K562 (cell line): ENCODE measurements around the gene SMIM13. TPM values are rescaled to one million over a fixed set of nuclear protein-coding genes. Genes with fewer than 3 reads are reported as not detected.
A peak's percentile ranks its signal among the peaks of the same experiment; 100 is the strongest.

Source experiments
- ATAC-seq: fragments of 200-7000 bp; cut with Tn5 transposase; 3 replicates; pipeline ENCODE4 v1.9.1; 2020; ENCODE audit warnings: moderate library complexity
- BruUV-seq: library from RNA; stranded (reverse); fragments of 400-500 nt; replicated peaks from 2 replicates; lab custom pipeline; 2021; lab: Mats Ljungman, UMichigan
- CTCF ChIA-PET: fragments of 300-600 bp; formaldehyde crosslinking; extraction: SDS; loops from one replicate; lab custom pipeline; 2021; ENCODE audit warnings: low intra/inter-chr PET ratio; lab: Yijun Ruan, JAX
- POLR2A ChIA-PET: fragments of 300-600, 350-650 bp; sonication (Branson Sonifier 250); formaldehyde crosslinking; extraction: SDS; loops from one replicate; lab custom pipeline; 2021; ENCODE audit warnings: antibody characterized with exemption, inconsistent platforms; lab: Yijun Ruan, JAX
- DNase-seq, 4 experiments: peaks; one replicate each; pipeline versions ENCODE4 v3.0.0 to v3.0.0-alpha.2; 2011 to 2018; ENCODE audit warnings: low spot score in 3 of 4, mixed read lengths in 3 of 4; ENCODE audit errors: extremely low read depth in 1 of 4
- FAIRE-seq: peaks from 2 replicates; lab custom pipeline; 2011; peaks lifted over from hg19 to GRCh38; lab: Jason Lieb, UNC
- H2AFZ ChIP-seq: 2 replicates; pipeline ENCODE4 v1.6.0; 2011; ENCODE audit warnings: low read depth, low read length, control low read depth, inconsistent platforms
- H3K27ac ChIP-seq: fragments of 200-600 bp; 3 replicates; pipeline ENCODE4 v1.8.0; 2011; ENCODE audit warnings: low read depth, mild to moderate bottlenecking, control low read depth, inconsistent platforms, low read length, moderate library complexity, mixed read lengths; ENCODE audit errors: extremely low read depth
- H3K27me3 ChIP-seq, 2 experiments: fragments of 300-600 bp in 1 of 2; 2 replicates in 1 of 2; 3 replicates in 1 of 2; pipeline versions ENCODE4 v1.6.0 to v1.8.0; 2011; ENCODE audit warnings: inconsistent platforms in 2 of 2, low read length in 2 of 2, mild to moderate bottlenecking in 1 of 2, mixed read lengths in 1 of 2, moderate library complexity in 1 of 2; ENCODE audit not compliant: control insufficient read depth in 2 of 2, insufficient read depth in 2 of 2
- H3K36me3 ChIP-seq: fragments of 300-600 bp; 3 replicates; pipeline ENCODE4 v1.8.0; 2011; ENCODE audit warnings: mild to moderate bottlenecking, low read length, inconsistent platforms; ENCODE audit not compliant: control insufficient read depth, insufficient read depth
- H3K4me1 ChIP-seq, 2 experiments: fragments of 200-600 bp in 1 of 2; replicated peaks in 1 of 2; 2 replicates in 1 of 2; 3 replicates in 1 of 2; pipeline versions ENCODE4 v1.5.1 to v1.8.0; 2011; ENCODE audit warnings: inconsistent platforms in 2 of 2, low read length in 2 of 2, mild to moderate bottlenecking in 1 of 2, mixed read lengths in 1 of 2, moderate library complexity in 1 of 2; ENCODE audit not compliant: control insufficient read depth in 2 of 2, insufficient read depth in 2 of 2
- H3K4me2 ChIP-seq: 2 replicates; pipeline ENCODE4 v1.6.1; 2011; ENCODE audit warnings: low read length, control low read depth, inconsistent platforms, mixed read lengths; ENCODE audit not compliant: insufficient read depth
- H3K4me3 ChIP-seq: fragments of 200-600 bp; sonication (generic), shearing (Covaris generic); 2 replicates; pipeline ENCODE4 v1.5.1; 2016; ENCODE audit warnings: control low read depth, inconsistent platforms
- H3K79me2 ChIP-seq: fragments of 200-600 bp; 3 replicates; pipeline ENCODE4 v1.8.0; 2011; ENCODE audit warnings: low read length, inconsistent platforms; ENCODE audit not compliant: control insufficient read depth, insufficient read depth
- H3K9ac ChIP-seq, 2 experiments: 2 replicates each; pipeline versions ENCODE4 v1.6.0 to v1.6.1; 2011; ENCODE audit warnings: low read depth in 2 of 2, low read length in 2 of 2, control low read depth in 1 of 2, inconsistent platforms in 1 of 2, mild to moderate bottlenecking in 1 of 2, mixed read lengths in 1 of 2; ENCODE audit not compliant: insufficient read depth in 1 of 2
- H3K9me1 ChIP-seq: one replicate; pipeline ENCODE4 v1.6.0; 2011; ENCODE audit warnings: inconsistent platforms, mild to moderate bottlenecking, low read length, moderate library complexity; ENCODE audit not compliant: control insufficient read depth, insufficient read depth
- H3K9me3 ChIP-seq: replicated peaks from 2 replicates; pipeline ENCODE4 v1.5.1; 2011; ENCODE audit warnings: low read depth, low read length, inconsistent platforms; ENCODE audit not compliant: control insufficient read depth, insufficient read depth
- H4K20me1 ChIP-seq: replicated peaks from 2 replicates; pipeline ENCODE4 v1.6.1; 2011; ENCODE audit warnings: low read length, inconsistent platforms, mixed read lengths; ENCODE audit not compliant: control insufficient read depth, insufficient read depth
- CBFB ChIP-seq: sonication (generic); formaldehyde crosslinking; IDR thresholded peaks from 2 replicates; pipeline ENCODE4 v1.4.0; 2020; ENCODE audit warnings: mild to moderate bottlenecking, missing genetic modification reagents
- KAT7 ChIP-seq: sonication (generic); formaldehyde crosslinking; IDR thresholded peaks from 2 replicates; pipeline ENCODE4 v1.8.0; 2022; ENCODE audit warnings: missing genetic modification reagents, mild to moderate bottlenecking, borderline replicate concordance
- KLF1 ChIP-seq: fragments of 450-650 bp; IDR thresholded peaks from 2 replicates; pipeline ENCODE4 v1.6.1; 2016; ENCODE audit warnings: missing genetic modification characterization, missing compliant biosample characterization
- MEF2D ChIP-seq: conservative IDR thresholded peaks from 2 replicates; pipeline ENCODE4 v1.6.1; 2016; ENCODE audit warnings: low read depth, missing genetic modification characterization, missing compliant biosample characterization
- NR1H2 ChIP-seq: sonication (generic); formaldehyde crosslinking; IDR thresholded peaks from 2 replicates; pipeline ENCODE4 v1.4.0; 2020; ENCODE audit warnings: mild to moderate bottlenecking, missing genetic modification reagents
- NR2C2 ChIP-seq, 2 experiments: fragments of 200-800 bp in 1 of 2; sonication (Bioruptor generic) in 1 of 2; sonication (generic) in 1 of 2; formaldehyde crosslinking in 1 of 2; IDR thresholded peaks; 2 replicates each; pipeline versions ENCODE4 v1.6.1 to v1.8.0; 2016 to 2022; ENCODE audit warnings: mild to moderate bottlenecking in 1 of 2, missing compliant biosample characterization in 1 of 2, missing genetic modification characterization in 1 of 2, missing genetic modification reagents in 1 of 2
- PCBP1 ChIP-seq: fragments of 200-400 bp; formaldehyde crosslinking; IDR thresholded peaks from 2 replicates; pipeline ENCODE4 v1.6.1; 2018; ENCODE audit warnings: mild to moderate bottlenecking, low read depth, low read length; ENCODE audit not compliant: poor library complexity, severe bottlenecking
- RBM14 ChIP-seq: fragments of 200-400 bp; formaldehyde crosslinking; IDR thresholded peaks from 2 replicates; pipeline ENCODE4 v1.6.1; 2018; ENCODE audit warnings: low read depth, mild to moderate bottlenecking, low read length, moderate library complexity, borderline replicate concordance; ENCODE audit not compliant: insufficient read depth
- SMARCA4 ChIP-seq: fragments of 450-650 bp; IDR thresholded peaks from 2 replicates; pipeline ENCODE4 v1.6.1; 2016
- TFAP4 ChIP-seq: sonication (generic); formaldehyde crosslinking; IDR thresholded peaks from 2 replicates; pipeline ENCODE4 v1.8.0; 2022; ENCODE audit warnings: missing genetic modification reagents, mild to moderate bottlenecking, moderate library complexity, borderline replicate concordance
- ZBTB8A ChIP-seq: fragments of 450-650 bp; IDR thresholded peaks from 2 replicates; pipeline ENCODE4 v1.6.1; 2018; ENCODE audit warnings: mild to moderate bottlenecking, moderate library complexity; ENCODE audit not compliant: partially characterized antibody
- ZHX1 ChIP-seq: fragments of 150-350 bp; conservative IDR thresholded peaks from 2 replicates; pipeline ENCODE4 v1.6.1; 2014; ENCODE audit warnings: low read length
- ZNF644 ChIP-seq: fragments of 200-800 bp; sonication (Bioruptor generic); IDR thresholded peaks from 2 replicates; pipeline ENCODE4 v1.6.1; 2016; ENCODE audit warnings: low read depth, missing genetic modification characterization, missing compliant biosample characterization
- WGBS: fragments of 100-300 bp; shearing (Covaris generic); methylation state at CpG from one replicate; pipeline ENCODE4 v1.1.6; 2016; ENCODE audit warnings: low coverage, mixed read lengths; ENCODE audit not compliant: insufficient coverage; ENCODE audit errors: missing lambda C conversion rate; 5-methylcytosine and 5-hydroxymethylcytosine counted together
- in situ Hi-C: fragments of 300-500 bp; cut with MboI; formaldehyde crosslinking; loops from 4 replicates; pipeline ENCODE4 v1.15.0; 2018; ENCODE audit warnings: inconsistent platforms, mixed read lengths
- intact Hi-C: fragments of 100-400 bp; cut with micrococcal nuclease; formaldehyde crosslinking; loops from 2 replicates; pipeline ENCODE4 v1.14.2; 2022
- polyA plus RNA-seq, 8 experiments: library from polyadenylated mRNA; depleted of rRNA in 4 of 8; stranded (reverse) in 5 of 8; unstranded in 3 of 8; fragments of >200 nt; fragmentation: Nextera tagmentation in 2 of 8; fragmentation: Illumina TruSeq in 1 of 8; extraction: Ambion mirVana in 2 of 8; extraction: Trizol in 1 of 8; gene quantifications; 2 replicates each; pipeline versions ENCODE4 v1.2.1 to v1.2.3, GENCODE V29; 2011 to 2014; ENCODE audit warnings: inconsistent platforms in 1 of 8, missing spikeins in 1 of 8
- total RNA-seq, 7 experiments: library from RNA; depleted of rRNA in 6 of 7; stranded (reverse); fragments of >200 nt in 6 of 7; fragmentation: Illumina TruSeq in 2 of 7; extraction: Trizol in 2 of 7; gene quantifications; 2 replicates each; pipeline versions ENCODE4 v1.2.1 to v1.2.3, GENCODE V29; 2011 to 2021; ENCODE audit warnings: low replicate concordance in 1 of 7

The SMIM13 gene
- total and polyA plus RNA-seq, 9 of the 15 experiments (the other 6 are each of a cell fraction or from before 2014, with no cell fraction given): 5.5 to 24.8 (median 11.7) TPM

- Histone ChIP-seq H3K4me1 (peaks cover 0 to 18% of the 10 kb centered on the region in 2 experiments; a peak in 2 of 5 replicates), H3K79me2 (no peaks in the 10 kb centered on the region)
- peak; percentile 42 for FAIRE-seq
- TF ChIP-seq ZNF644 (tag) (no peak), TFAP4 (peak; percentile 48; the same call in 1 of the 2 replicates), ZBTB8A (no peak), KAT7 (CRISPR knock-in tag) (0 out of 2 replicates have a peak, but pooled peaks have one; percentile 6), PCBP1 (peak; percentile 10), SMARCA4 (no peak), ZHX1 (no peak), NR1H2 (CRISPR knock-in tag) (0 out of 2 replicates have a peak, but pooled peaks have one; percentile 47), MEF2D (tag) (no peak), RBM14 (no peak), NR2C2 (CRISPR knock-in tag; IDR thresholded peaks at IDR 0.05) (0 out of 2 replicates have a peak, but pooled peaks have one; percentile 45), NR2C2 (tag; IDR thresholded peaks at IDR 0.05) (no peak), KLF1 (tag) (0 out of 2 replicates have a peak, but pooled peaks have one; percentile 17), CBFB (CRISPR knock-in tag) (peak; percentile 20; the same call in 1 of the 2 replicates)
- TF ChIP-seq, all 486 proteins: peak for 7
- Histone ChIP-seq H3K36me3 (no peaks in the 10 kb centered on the region), H3K27me3 (peaks cover 33% of the 10 kb centered on the region in 2 experiments), H3K9ac (peak overlapping the region in 1 of 2 experiments; percentile 83; a peak in 2 of 4 replicates), H3K9me1 (no peaks in the 10 kb centered on the region), H3K4me3 (peak overlapping the region; percentile 43), H4K20me1 (no peaks in the 10 kb centered on the region), H2AFZ (peak overlapping the region; percentile 83), H3K27ac (no peak overlapping the region), H3K4me2 (peak overlapping the region; percentile 77), H3K9me3 (0 out of 2 replicates have a peak, but pooled peaks cover 2% of the 10 kb centered on the region)
- intact Hi-C loops (loop anchor here (1.0 kb wide), 1 partner anchor 93 kb away; no protein-coding TSS in a partner anchor), in situ Hi-C loops (no loop called here)
- no TSS peak for BruUV-seq
- DNase-seq (no peak), ATAC-seq (no peak)
- CTCF ChIA-PET: interaction anchor here (0.6 to 2.0 kb wide), 7 partner anchors 24 to 961 kb away, joined by 3 to 8 read pairs (median 3); no protein-coding TSS in a partner anchor
- 64% methylated on average over 14 of the region's 23 CpGs for WGBS
- POLR2A ChIA-PET: no interaction called here
Observed at GRCh38 chr6:11044712-11045167, 48.9 kb upstream of the SMIM13 start.
